Stimulated activated naive CD8-positive, alpha-beta T cell treated with anti-CD3 and anti-CD28 coated beads, Interleukin-15, Interleukin-2, amounts not matched to agents 100 ng/mL and 50 ng/mL, for 24 hours (primary cell): ENCODE results near the gene PTGES3L.
A peak's percentile ranks its signal among the peaks of the same experiment; 100 is the strongest.

Source experiments
- H3K27ac Mint-ChIP-seq: one replicate; pipeline ENCODE4 v1.8.0; 2021; ENCODE audit warnings: mild to moderate bottlenecking, mixed read lengths
- H3K27me3 Mint-ChIP-seq: one replicate; pipeline ENCODE4 v1.8.0; 2021; ENCODE audit warnings: mixed read lengths
- H3K36me3 Mint-ChIP-seq: one replicate; pipeline ENCODE4 v1.8.0; 2021; ENCODE audit warnings: low read depth, mixed read lengths
- H3K4me1 Mint-ChIP-seq: one replicate; pipeline ENCODE4 v1.8.0; 2021; ENCODE audit warnings: low read depth, mixed read lengths
- H3K4me3 Mint-ChIP-seq: one replicate; pipeline ENCODE4 v1.8.0; 2021; ENCODE audit warnings: mild to moderate bottlenecking, mixed read lengths
- H3K9me3 Mint-ChIP-seq: one replicate; pipeline ENCODE4 v1.8.0; 2021; ENCODE audit warnings: mixed read lengths

PTGES3L gene

DNA sequence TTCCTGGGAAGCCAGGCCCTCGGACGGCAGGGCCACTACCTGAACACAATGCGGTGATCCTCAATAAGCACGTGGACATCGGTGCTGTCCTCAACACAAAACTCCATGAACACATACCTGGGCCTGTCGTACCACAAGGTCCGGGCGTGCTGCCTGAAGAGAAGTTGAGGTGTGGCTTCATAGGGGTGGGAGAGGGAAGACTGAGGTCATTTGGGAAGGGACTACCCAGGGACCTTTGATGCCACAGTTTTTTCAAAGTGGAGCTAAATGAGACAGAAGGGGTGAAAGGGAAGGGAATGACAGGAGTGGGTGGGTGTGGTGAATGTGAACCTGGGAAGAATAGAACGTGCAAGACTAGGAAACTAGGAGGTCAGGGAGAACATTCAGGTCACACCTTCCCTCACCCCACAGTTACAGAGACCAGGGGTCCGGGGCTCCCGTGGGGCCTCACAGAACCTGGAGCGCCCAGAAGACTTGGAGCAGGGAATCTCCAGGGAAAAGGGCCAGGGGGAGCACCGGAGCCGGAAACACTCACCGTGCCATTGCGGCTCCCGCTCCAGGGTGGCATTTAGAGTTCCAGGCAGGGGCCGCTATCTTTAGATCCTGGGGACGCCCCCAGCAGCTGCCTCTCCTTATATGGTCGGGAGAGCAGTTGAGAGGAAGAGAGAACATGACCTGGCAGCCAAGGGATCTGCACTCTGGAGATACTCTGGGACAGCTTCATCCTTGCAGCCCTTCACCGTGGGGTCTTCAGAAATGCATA lies at the start of gene PTGES3L:
TSS of gene PTGES3L (minus strand) at position 570 of the 763 bp plus-strand sequence. CDS start at position 543, 27 bp downstream.
- H3K4me3 Mint-ChIP-seq = peak within 1 kb of the TSS; percentile 93
- peak within 1 kb of the TSS; percentile 97 for H3K27ac Mint-ChIP-seq
- H3K36me3 Mint-ChIP-seq = peaks cover 19% of the 10 kb centered on the region
- H3K4me1 Mint-ChIP-seq = peaks cover 36% of the 10 kb centered on the region
- H3K9me3 Mint-ChIP-seq = no peaks in the 10 kb centered on the region
- H3K27me3 Mint-ChIP-seq = no peaks in the 10 kb centered on the region

DNA sequence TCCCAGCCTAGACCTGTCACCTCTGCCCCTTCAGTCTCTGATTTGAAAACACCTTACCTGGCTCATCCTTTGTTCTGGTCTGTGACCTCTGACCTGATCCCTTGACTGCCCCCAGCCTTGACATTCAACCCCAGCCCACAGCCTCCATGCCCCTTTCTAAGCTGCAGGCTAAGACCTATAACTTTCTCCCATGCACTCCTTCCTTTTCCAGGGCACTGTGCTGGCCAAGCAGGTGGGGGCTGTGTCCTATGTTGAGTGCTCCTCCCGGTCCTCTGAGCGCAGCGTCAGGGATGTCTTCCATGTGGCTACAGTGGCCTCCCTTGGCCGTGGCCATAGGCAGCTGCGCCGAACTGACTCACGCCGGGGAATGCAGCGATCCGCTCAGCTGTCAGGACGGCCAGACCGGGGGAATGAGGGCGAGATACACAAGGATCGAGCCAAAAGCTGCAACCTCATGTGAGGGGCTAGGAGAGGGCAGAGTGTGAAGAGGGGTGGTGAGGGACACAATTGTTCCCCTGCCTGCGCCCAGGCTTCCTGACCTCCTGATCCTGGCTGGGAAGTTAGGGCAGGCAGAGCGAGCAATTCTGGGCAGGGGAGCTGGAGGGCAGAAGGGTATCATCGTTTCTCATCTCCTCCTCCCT lies 48.5 kb upstream of the PTGES3L start:
- no peaks in the 10 kb centered on the region for H3K9me3 Mint-ChIP-seq
- H3K27ac Mint-ChIP-seq = no peak overlapping the region
- no peak overlapping the region for H3K4me3 Mint-ChIP-seq
- H3K4me1 Mint-ChIP-seq = peaks cover 9% of the 10 kb centered on the region
- H3K27me3 Mint-ChIP-seq = no peaks in the 10 kb centered on the region
- no peaks in the 10 kb centered on the region for H3K36me3 Mint-ChIP-seq

DNA sequence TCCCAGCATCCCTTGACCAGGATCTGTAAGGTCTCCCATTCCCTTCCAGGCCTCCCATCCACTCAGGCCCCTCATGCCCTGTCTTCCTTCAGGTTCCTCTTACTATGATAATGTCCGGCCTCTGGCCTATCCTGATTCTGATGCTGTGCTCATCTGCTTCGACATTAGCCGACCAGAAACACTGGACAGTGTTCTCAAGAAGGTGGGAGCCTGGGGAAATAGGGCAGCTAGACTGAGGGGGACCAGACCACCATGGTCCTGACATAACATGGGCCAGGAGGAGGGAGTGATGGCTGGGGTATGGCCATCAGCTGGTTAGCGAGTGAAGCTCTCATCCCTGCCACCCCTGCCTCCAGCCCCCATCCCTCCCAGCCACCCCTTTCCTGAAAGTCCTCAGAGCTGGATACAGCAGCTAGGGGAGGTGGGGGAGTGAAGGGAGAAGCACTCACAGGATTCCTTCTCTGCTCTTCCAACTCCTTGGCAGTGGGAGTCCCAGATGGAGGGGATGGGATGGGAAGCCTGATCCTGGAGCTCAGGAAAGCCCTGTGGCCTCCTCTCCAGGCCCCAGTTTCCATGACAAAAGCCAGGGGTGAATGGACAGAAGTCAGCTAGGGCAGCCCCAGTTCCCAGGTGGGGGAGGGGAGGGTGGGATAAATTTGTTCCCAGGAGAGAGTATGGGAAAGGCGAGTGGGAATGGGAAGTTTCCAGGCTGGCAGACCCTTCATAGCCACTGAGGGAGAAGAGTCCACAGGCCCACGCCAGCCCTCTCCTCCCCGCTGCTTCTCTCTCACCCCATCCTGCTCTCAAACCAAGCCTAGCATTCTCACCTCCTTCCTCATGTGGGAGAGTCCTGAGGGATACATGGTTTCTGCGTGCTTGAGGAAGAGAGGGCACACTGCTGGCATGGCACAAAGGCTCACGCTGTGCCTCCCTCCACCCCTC lies 47.5 kb upstream of the PTGES3L start:
- no peaks in the 10 kb centered on the region for H3K27me3 Mint-ChIP-seq
- H3K27ac Mint-ChIP-seq = no peak overlapping the region
- H3K4me3 Mint-ChIP-seq = no peak overlapping the region
- no peaks in the 10 kb centered on the region for H3K36me3 Mint-ChIP-seq
- H3K4me1 Mint-ChIP-seq = peaks cover 9% of the 10 kb centered on the region
- no peaks in the 10 kb centered on the region for H3K9me3 Mint-ChIP-seq

- H3K36me3 Mint-ChIP-seq = no peaks in the 10 kb centered on the region
- H3K27ac Mint-ChIP-seq = no peak overlapping the region
- no peak overlapping the region for H3K4me3 Mint-ChIP-seq
Observed at GRCh38 chr17:43026595-43026994, 46.7 kb upstream of the PTGES3L start.

DNA sequence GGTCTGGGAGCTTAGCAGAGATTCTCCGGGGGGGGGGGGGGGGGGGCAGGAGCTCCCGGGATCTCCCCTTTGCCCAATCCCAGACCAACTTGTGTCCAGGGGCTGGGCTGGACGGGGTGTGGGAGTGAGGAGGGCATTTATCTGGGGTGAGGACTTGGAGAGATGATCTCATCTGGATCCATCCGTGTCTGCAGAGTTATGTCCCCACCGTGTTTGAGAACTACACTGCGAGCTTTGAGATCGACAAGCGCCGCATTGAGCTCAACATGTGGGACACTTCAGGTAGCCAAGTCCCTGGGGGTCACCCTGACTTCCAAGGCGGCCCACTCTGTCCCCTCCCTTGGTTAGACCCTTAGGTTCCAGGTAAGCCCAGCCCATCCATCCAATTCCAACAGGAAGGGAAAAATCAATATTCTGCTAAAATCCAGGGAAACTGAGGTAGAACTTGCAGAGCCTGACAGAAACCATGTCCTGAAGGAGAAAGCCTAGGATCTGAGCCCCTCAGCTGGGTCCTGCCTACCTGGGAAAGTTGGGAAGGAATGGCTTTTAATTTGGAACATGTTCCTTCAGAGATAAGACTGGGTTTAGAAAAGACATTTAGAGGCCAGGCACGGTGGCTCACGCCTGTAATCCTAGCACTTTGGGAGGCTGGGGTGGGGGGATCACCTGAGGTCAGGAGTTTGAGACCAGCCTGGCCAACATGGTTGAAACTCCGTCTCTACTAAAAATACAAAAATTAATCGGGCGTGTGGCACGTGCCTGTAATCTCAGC lies 46.1 kb upstream of the PTGES3L start:
- Mint-ChIP-seq H3K27me3 (no peaks in the 10 kb centered on the region), H3K27ac (no peak overlapping the region), H3K36me3 (no peaks in the 10 kb centered on the region), H3K4me1 (peaks cover 15% of the 10 kb centered on the region), H3K4me3 (no peak overlapping the region), H3K9me3 (no peaks in the 10 kb centered on the region)

More at GRCh38 chr17:43026595-43026994, 46.7 kb upstream of the PTGES3L start:
- Mint-ChIP-seq H3K27me3 (no peaks in the 10 kb centered on the region), H3K4me1 (peaks cover 12% of the 10 kb centered on the region), H3K9me3 (no peaks in the 10 kb centered on the region)

- peak overlapping the region; percentile 32 for H3K4me3 Mint-ChIP-seq
- H3K4me1 Mint-ChIP-seq = peaks cover 20% of the 10 kb centered on the region
- no peaks in the 10 kb centered on the region for H3K9me3 Mint-ChIP-seq
- H3K36me3 Mint-ChIP-seq = no peaks in the 10 kb centered on the region
- no peaks in the 10 kb centered on the region for H3K27me3 Mint-ChIP-seq
- H3K27ac Mint-ChIP-seq = no peak overlapping the region
Observed at GRCh38 chr17:43025290-43025657, 45.4 kb upstream of the PTGES3L start.

DNA sequence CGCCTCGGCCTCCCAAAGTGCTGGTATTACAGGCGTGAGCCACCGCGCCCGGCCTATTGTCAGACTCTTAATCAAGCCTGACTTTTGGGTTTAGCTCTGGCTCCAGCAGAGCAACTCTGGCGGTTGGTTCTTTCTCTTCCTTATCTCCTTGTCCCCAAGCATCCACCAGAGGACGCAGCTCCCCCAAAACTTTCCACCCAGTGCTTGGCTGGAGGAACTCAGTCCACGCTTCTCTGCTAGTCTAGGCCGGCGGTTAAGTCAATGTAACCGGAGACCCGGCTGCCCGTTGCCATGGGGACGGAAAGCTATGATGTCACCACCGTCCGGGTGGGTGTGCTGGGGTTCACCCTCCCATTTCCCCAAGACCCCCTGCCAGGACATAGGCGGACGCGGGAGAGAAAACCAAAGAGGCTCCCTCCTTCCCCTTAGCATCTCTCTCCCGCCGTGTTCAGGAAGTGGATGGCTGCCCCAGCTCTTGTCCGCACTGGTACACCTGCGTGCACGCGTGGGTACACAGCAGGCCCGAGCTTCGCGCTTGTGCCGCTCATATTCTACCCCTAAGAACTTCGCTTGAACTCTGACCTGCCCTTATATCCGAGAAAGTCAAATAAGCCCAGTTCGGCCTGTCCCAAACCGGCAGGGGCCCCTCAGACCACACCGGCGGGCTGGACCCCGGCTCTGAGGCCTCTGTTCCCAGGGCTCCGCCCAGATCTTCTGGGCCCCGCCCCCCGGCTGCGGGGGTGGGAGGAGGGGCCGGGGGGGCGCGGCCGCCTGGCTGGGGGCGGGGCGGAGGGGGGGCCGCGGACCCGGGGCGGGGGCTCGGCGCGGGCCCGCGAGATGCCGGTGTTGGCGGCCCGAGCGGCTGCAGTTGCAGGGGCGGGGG lies 44.8 kb upstream of the PTGES3L start, which contains the start of gene RND2:
TSS of gene RND2 (plus strand) at position 825 of the 883 bp plus-strand sequence. CDS start 117 bp downstream, outside the sequence.
- peak within 1 kb of the TSS; percentile 83 for H3K4me3 Mint-ChIP-seq
- peak within 1 kb of the TSS; percentile 77 for H3K27ac Mint-ChIP-seq
- peaks cover 26% of the 10 kb centered on the region for H3K4me1 Mint-ChIP-seq
- no peaks in the 10 kb centered on the region for H3K36me3 Mint-ChIP-seq
- H3K9me3 Mint-ChIP-seq = no peaks in the 10 kb centered on the region
- no peaks in the 10 kb centered on the region for H3K27me3 Mint-ChIP-seq

DNA sequence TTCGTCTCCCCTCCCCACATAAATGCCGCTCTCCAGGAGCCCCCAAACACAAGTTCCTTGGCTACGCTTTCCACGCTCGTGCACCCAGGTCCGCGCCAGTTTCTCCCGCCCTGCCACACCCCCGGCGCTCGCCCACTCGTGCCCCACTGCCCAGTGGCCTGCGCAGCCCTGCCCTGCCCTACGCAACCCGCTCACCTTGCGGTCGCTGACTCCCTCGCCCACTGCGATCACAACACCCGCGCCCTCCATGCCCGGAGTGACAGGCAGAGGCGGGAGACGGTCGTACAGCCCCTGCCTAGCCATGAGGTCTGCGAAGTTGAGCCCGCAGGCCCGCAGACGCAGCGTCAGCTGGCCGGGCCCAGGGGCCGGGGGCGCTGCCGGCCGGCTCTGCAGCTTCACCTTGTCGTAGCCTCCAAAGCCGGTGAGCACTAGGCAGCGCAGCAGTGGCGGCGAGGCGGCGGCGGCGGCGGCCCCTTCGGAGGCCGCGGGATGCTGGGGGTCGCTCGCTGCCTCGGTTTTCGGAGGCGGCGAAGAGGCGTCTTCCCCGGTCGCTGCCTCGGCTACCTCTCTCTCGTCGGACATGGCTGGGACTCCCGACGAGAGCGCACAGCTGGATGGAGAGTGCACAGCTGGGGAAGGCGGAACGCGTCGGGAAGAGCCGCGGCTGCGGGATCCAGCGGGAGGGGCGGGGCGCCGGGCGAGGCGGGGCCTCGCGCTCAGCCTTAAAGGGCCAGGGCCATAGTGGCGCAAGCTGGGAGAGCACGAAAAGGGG lies 42.0 kb upstream of the PTGES3L start, which contains the start of gene VAT1:
TSS of gene VAT1 (minus strand) at position 645 of the 772 bp plus-strand sequence. CDS start at position 582, 63 bp downstream.
- Mint-ChIP-seq H3K36me3 (no peaks in the 10 kb centered on the region), H3K9me3 (no peaks in the 10 kb centered on the region), H3K27me3 (no peaks in the 10 kb centered on the region), H3K27ac (peak within 1 kb of the TSS; percentile 45), H3K4me3 (peak within 1 kb of the TSS; percentile 84), H3K4me1 (peaks cover 37% of the 10 kb centered on the region)

DNA sequence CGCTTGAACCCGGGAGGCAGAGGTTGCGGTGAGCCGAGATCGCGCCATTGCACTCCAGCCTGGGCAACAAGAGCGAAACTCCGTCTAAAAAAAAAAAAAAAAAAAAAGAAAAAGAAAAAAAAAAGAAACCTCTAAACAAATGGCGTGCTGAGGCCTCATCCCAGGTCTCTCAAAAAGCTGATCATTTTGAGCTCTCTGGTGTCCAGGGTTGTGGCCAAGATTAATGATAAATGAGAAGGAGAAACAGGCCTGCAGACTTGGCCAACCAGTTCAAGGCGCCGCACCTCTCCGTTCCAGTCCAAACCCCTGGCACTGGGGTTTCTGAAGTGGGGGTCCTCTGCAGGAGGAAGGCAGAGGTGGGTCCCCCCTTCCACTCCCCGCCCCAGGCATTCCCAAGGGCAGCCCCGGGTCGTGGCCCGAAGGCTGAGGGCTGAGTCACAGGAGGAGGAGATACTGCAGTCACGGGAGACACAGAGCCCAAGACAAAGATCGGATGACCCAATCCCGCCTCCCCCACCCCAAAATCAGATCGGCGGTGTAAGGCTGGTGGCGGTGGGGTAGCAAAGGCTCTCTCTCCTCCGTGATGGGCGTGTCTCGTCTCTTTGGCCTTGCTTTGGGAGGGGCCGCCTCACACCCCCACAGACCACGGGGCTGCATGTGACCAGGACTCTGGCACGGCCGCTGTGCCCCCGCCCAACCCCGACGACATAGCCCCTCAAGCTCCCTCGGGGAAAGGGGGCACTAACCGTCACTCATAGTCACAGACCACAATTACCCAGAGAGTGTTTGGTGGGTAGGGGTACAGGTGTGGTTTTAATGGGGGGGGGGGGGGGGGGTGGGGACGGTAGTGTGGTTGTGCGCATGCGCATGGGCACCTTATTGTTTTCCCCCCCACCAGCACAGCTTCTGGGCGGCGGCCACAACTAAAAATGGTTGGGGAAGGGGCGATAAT lies 41.2 kb upstream of the PTGES3L start:
- H3K27me3 Mint-ChIP-seq = no peaks in the 10 kb centered on the region
- no peaks in the 10 kb centered on the region for H3K9me3 Mint-ChIP-seq
- H3K4me3 Mint-ChIP-seq = peak overlapping the region; percentile 84
- no peaks in the 10 kb centered on the region for H3K36me3 Mint-ChIP-seq
- H3K4me1 Mint-ChIP-seq = peaks cover 37% of the 10 kb centered on the region
- peak overlapping the region; percentile 45 for H3K27ac Mint-ChIP-seq

DNA sequence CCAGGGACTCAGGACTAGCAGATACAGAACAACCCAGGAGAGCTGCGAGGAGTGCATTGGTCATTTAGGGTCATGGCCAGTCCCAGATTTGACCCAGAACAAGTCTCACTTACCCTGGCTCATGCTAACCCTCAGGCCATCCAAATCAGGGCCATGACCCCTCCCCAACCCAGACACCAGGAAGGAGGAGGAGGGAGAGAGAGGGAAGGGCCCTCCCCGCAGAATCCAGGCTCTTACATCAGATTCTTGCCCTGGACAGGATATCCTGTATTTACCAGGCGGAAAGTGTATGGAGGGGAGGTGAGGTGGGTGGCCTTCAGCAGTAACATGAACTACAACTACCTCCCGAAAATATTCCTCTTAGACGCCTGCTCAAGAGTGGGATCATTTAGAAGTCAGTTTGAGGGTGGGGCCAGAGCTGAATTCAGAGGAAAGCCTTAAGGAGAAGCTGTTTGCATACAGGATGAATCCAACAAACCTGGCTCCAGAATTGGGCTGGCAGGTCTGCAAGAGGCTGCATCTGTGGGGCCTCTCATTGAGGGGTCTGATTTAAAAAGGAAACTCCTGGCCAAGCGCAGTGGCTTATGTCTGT lies 40.2 kb upstream of the PTGES3L start:
- no peak overlapping the region for H3K27ac Mint-ChIP-seq
- H3K27me3 Mint-ChIP-seq = no peaks in the 10 kb centered on the region
- no peaks in the 10 kb centered on the region for H3K9me3 Mint-ChIP-seq
- peaks cover 37% of the 10 kb centered on the region for H3K4me1 Mint-ChIP-seq
- peak overlapping the region; percentile 84 for H3K4me3 Mint-ChIP-seq
- no peaks in the 10 kb centered on the region for H3K36me3 Mint-ChIP-seq

- H3K4me3 Mint-ChIP-seq = no peak overlapping the region
- no peak overlapping the region for H3K27ac Mint-ChIP-seq
- H3K4me1 Mint-ChIP-seq = peaks cover 31% of the 10 kb centered on the region
- H3K9me3 Mint-ChIP-seq = no peaks in the 10 kb centered on the region
- H3K36me3 Mint-ChIP-seq = peaks cover 2% of the 10 kb centered on the region
- H3K27me3 Mint-ChIP-seq = no peaks in the 10 kb centered on the region
Observed at GRCh38 chr17:43019418-43019817, 39.5 kb upstream of the PTGES3L start.

GRCh38 chr17:43018932-43019331 lies 39.1 kb upstream of the PTGES3L start:
- no peak overlapping the region for H3K4me3 Mint-ChIP-seq
- H3K27ac Mint-ChIP-seq = no peak overlapping the region
- no peaks in the 10 kb centered on the region for H3K9me3 Mint-ChIP-seq
- H3K27me3 Mint-ChIP-seq = no peaks in the 10 kb centered on the region
- peaks cover 28% of the 10 kb centered on the region for H3K4me1 Mint-ChIP-seq
- H3K36me3 Mint-ChIP-seq = peaks cover 4% of the 10 kb centered on the region
